PFSK-1 (cell line): ENCODE results near the gene PKP1.

ENCODE experiments used
- FOXP2 ChIP-seq: optimal IDR thresholded peaks from 2 replicates; pipeline ENCODE3; 2011; ENCODE audit warnings: borderline replicate concordance, control low read depth, inconsistent platforms; ENCODE audit not compliant: insufficient read depth; ENCODE audit errors: extremely low read length, extremely low read depth
- POLR2AphosphoS5 ChIP-seq: IDR thresholded peaks from 2 replicates; pipeline ENCODE4 v1.6.1; 2012; ENCODE audit warnings: low read depth, mild to moderate bottlenecking, control low read depth, low read length, moderate library complexity
- REST ChIP-seq, 2 experiments: IDR thresholded peaks; 2 replicates each; pipeline versions ENCODE4 v1.6.1 to v1.8.0; 2011 to 2012; ENCODE audit warnings: low read depth in 2 of 2, low read length in 2 of 2, control low read depth in 1 of 2, inconsistent platforms in 1 of 2, mild to moderate bottlenecking in 1 of 2, moderate library complexity in 1 of 2; ENCODE audit not compliant: insufficient read depth in 1 of 2
- TAF1 ChIP-seq: IDR thresholded peaks from 2 replicates; pipeline ENCODE4 v1.6.1; 2012; ENCODE audit warnings: low read length, control low read depth, borderline replicate concordance; ENCODE audit not compliant: insufficient read depth

DNA sequence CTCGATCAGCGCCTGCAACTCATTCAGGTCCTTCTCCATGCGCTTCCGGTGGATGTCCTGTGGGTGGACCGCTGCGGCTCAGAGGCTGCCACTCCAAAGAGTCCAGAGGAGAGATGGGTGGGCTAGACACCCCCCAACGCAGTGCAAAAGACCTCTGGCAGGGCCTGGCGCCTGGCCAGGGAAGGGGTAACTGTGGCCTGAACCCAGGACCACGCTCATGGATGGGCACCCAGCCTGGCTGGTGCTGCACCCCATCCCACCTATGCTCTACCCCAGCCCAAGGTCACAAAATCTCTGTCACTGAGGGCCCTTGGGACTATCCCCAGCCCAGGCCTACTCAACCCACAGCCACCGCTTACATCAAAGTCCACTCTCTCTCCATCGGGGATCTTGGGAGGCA, 81.9 kb downstream of the PKP1 start:
- TF ChIP-seq POLR2AphosphoS5 (no peak), REST (IDR thresholded peaks at IDR 0.05; ENCODE audit: insufficient read depth in 1 of 2, low read depth in 2 of 2, low read length in 2 of 2) (no peak), TAF1 (no peak), FOXP2 (no peak)
